NCI-H1048 (cell line): ENCODE measurements around the gene MEGF10.
"Not testable (repeated sequence)": the region's sequence is repeated elsewhere in the genome, so short reads cannot be mapped to it uniquely, and the experiment has no call there.

Source experiments
- DNase-seq: peaks from one replicate; lab custom pipeline; 2025; lab: John Stamatoyannopoulos, UW

MEGF10 gene

DNA sequence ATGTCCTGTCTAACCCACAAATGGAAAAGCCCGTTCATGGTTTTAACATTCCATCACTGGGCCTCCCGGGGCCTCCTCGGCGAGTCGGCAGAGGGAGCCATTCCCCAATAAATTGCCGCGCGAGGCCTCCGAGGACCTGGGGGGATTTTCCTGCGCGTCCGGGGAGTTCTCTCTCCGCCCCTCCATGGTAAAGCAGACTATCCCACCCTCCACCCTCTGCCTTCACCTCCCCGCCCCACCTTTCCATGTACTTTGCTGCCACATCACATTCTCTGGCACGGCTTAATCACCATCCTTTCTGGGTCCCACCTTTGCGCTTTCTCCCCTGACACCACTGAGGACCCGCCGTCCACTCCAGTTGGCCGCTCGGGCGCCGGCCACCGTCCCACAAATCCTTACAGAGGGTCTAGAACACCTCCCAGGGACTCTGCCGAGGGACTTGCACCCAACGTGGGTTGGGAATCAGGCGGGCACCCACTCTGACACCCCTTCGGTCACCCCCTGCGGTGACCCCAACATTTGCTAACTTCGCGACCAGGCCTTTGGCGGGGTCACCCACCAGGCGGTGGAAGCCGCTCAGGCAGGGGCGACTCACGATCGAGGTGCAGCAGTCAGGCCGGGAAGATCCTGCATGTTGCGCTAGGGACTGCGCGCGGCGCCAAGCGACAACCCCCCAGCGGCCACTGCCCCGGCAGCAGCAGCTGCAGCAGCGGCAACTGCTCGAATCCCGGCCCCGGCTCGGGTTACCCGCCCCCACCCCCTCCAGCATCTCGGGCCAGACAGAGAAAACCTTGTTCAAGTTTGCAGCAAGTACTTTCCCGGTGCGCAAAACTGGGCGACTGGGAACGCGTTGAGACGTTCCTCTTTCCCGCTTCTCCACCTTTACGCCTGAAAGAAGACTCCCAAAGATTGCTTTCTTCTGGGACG is at the start of gene MEGF10:
Gene MEGF10 (plus strand): TSS at position 778 of the 927 bp plus-strand sequence. CDS start 40,513 bp downstream, outside the sequence.
- DNase-seq: no peak

GRCh38 chr5:127243011-127243410 is 47.6 kb upstream of the MEGF10 start:
- DNase-seq: no peak

GRCh38 chr5:127254729-127255284 is 35.8 kb upstream of the MEGF10 start:
- DNase-seq: no peak

- DNase-seq: no peak
Observed at GRCh38 chr5:127256886-127257597, 33.6 kb upstream of the MEGF10 start.

DNA sequence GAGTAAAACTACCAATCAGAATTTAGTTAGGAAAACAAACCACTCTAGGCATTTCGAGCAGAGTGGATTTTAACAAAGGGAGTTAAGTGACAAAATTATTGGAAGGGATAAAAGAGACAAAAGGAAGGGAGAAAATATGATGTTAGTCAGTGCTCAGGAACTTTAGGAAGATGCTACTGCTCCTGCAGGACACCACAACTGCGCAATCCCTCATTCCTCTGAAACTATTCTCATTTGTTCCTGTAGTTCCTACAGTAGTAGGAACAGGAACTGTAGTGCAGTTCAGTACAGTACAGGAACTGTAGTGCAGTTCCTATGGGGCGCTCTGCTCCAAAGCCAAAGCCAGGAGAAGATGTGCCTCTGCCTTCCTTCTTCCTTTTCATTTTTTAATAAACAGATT is 29.9 kb upstream of the MEGF10 start:
- no peak for DNase-seq

DNA sequence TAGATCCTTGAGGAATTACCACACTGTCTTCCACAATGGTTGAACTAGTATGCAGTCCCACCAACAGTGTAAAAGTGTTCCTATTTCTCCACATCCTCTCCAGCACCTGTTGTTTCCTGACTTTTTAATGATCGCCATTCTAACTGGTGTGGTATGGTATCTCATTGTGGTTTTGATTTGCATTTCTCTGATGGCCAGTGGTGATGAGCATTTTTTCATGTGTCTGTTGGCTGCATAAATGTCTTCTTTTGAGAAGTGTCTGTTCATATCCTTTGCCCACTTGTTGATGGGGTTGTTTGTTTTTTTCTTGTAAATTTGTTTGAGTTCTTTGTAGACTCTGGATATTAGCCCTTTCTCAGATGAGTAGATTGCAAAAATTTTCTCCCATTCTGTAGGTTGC is 25.1 kb upstream of the MEGF10 start:
- not testable (repeated sequence) for DNase-seq

DNA sequence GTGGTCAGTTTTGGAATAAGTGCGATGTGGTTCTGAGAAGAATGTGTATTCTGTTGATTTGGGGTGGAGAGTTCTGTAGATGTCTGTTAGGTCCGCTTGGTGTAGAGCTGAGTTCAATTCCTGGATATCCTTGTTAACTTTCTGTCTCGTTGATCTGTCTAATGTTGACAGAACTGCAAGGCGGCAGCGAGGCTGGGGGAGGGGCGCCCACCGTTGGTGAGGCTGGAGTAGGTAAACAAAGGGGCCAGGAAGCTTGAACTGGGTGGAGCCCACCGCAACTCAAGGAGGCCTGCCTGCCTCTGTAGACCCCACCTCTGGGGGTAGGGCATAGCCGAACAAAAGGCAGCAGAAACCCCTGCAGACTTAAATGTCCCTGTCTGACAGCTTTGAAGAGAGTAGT is 22.3 kb upstream of the MEGF10 start:
- DNase-seq: not testable (repeated sequence)

DNA sequence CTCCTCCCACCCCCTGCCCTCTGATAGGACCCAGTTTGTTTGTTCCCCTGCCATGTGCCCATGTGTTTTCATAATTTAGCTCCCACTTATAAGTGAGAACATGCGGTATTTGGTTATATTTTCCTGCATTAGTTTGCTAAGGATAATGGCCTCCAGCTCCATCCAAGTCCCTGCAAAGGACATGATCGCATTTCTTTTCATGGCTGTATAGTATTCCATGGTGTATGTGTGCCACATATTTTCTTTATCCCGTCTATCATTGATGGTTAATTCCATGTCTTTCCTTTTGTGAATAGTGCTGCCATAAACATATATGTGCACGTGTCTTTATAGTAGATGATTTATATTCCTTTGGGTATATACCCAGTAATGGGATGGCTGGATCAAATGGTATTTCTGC is 19.9 kb upstream of the MEGF10 start:
- not testable (repeated sequence) for DNase-seq

- no peak for DNase-seq
Observed at GRCh38 chr5:127275641-127276193, 14.9 kb upstream of the MEGF10 start.

DNA sequence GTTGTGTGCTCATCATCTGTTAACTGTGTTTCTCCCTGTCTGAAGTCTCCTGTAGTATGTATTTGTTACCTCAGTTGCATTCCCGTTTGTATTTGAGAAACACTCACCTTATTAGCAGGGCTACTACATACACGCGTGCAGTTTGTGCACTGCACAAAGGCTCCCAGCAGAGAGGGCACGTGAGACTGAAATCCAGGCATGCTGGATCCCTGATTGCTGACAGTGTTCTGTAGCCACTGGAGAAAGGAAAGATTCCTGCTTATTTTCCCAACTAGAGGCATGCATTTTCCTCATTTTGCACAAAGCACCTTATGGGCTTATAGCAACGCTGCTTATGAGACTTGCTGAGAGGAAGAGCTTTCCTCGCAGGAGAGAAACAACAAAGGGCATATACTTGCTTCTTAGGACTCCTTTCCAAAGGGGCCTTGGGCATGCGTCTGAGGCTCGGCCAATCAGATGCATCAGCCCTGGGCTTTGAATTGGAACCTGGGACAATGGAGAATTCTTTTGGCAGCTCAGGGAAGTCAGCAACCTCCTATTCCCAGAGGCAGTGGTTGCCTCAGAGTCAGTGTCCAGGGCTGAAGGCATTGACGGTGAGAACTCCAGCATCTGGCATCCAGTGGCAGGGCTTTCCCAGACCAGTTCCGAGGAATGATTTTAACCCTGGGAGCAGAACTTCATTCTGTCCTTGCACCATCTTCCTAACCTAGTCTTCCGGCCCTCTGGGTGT is 9.9 kb upstream of the MEGF10 start:
- DNase-seq: no peak

GRCh38 chr5:127281609-127282008 is 9.0 kb upstream of the MEGF10 start:
- DNase-seq: no peak

GRCh38 chr5:127288676-127289075 is 1.9 kb upstream of the MEGF10 start:
- no peak for DNase-seq

DNA sequence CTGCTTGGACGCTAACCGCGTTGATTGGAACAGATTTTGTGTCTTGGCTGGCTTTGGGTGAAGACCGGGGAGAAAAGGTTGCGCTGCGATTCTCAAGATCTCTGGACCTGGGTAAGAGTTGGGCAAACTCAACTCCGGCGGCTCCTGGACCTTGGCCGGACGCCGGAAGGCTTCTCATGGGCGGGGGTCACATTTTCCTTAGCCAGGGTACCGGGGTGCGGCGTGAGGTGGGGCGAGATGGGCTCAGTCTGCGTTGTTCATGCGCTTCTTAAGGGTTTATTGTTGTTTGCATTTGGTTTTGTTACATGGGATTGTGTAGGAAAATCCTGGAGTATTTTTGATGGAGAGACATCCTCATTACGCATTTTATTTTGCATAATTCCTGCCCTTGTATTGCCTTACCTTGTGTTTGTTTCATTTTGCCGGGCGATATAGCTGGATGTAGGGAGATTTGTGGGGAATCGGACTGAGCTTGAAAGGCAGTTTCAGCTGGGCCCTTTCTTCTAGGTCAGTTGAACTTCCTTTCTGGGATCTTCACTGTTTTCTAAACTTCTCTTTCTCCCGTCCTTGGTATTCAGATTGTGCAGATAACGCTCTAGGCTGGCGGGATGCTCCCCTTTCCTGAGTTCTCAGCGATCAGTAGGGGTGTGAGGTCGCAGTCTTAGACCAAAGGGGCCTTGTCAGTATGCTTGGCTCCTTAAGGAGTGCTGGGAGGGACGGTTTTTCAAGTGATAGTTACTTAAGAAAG is 524 bp downstream of the MEGF10 start:
- no peak for DNase-seq

GRCh38 chr5:127292030-127292735 is 1.6 kb downstream of the MEGF10 start:
- no peak for DNase-seq

DNA sequence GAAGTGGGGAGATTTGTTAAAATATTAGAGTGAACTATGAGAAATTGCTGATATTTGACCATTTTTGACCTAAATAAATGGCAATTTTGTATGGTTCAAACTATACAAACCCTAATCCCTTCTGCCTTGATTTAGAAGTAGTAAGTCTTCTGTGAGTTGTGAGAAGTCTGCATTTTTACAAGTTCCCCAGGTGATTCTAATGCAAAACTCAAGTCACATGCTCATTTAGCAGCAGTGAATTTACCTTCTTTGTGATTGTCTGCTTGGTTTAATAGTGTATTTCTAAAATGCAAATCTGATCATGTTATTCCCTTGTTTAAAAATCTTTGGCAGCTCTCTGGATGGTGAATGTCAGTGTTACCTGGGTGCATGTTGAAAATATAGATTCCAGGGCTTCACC is 2.8 kb downstream of the MEGF10 start:
- DNase-seq: no peak

GRCh38 chr5:127294829-127295228 is 4.2 kb downstream of the MEGF10 start:
- DNase-seq: no peak

- DNase-seq: no peak
Observed at GRCh38 chr5:127295454-127295853, 4.9 kb downstream of the MEGF10 start.

GRCh38 chr5:127296321-127296720 is 5.7 kb downstream of the MEGF10 start:
- no peak for DNase-seq

- DNase-seq: not testable (repeated sequence)
Observed at GRCh38 chr5:127296894-127297293, 6.3 kb downstream of the MEGF10 start.

GRCh38 chr5:127297348-127298035 is 6.9 kb downstream of the MEGF10 start:
- DNase-seq: no peak
